OCI-LY3 (cell line): ENCODE measurements around the gene HOXD3.

Source experiments
- CTCF ChIP-seq: fragments of 200-600, 300-600 bp; sonication (generic); IDR thresholded peaks from 2 replicates; pipeline ENCODE4 v1.5.1; 2014; ENCODE audit warnings: antibody characterized with exemption, low read length, low read depth
- EZH2phosphoT487 ChIP-seq: fragments of 200-600 bp; shearing (Covaris generic); IDR thresholded peaks from 2 replicates; pipeline ENCODE4 v1.6.1; 2018; ENCODE audit warnings: antibody characterized with exemption, mixed run types, low read depth

GRCh38 chr2:176137252-176137580, 19.9 kb upstream of the HOXD3 start:
- TF ChIP-seq CTCF = no peak
- TF ChIP-seq EZH2phosphoT487 = no peak
